Measurements from ENCODE around the gene ADK.

Gene ADK

GRCh38 chr10:74419958-74420375, 268.9 kb downstream of the ADK start:
- Histone ChIP-seq H3K27me3 (ENCODE audit: control insufficient read depth, insufficient read depth, low read length) (no peaks in the 10 kb centered on the region), H3K9me3 (ENCODE audit: control insufficient read depth, insufficient read depth, low read length) (no peaks in the 10 kb centered on the region), H3K4me1 (ENCODE audit: control insufficient read depth, insufficient read depth, low read length) (peaks cover 34% of the 10 kb centered on the region), H3K4me3 (ENCODE audit: low read depth, low read length) (no peak overlapping the region), H3K9ac (ENCODE audit: low read depth, low read length) (no peak overlapping the region), H3K36me3 (ENCODE audit: control insufficient read depth, insufficient read depth, low read length) (no peaks in the 10 kb centered on the region)

- no peak overlapping the region for H3K4me3 ChIP-seq (ENCODE audit: low read depth, low read length)
- no peak overlapping the region for H3K9ac ChIP-seq (ENCODE audit: low read depth, low read length)
Observed at GRCh38 chr10:74424565-74424964, 273.5 kb downstream of the ADK start.

GRCh38 chr10:74425456-74426001, 274.5 kb downstream of the ADK start:
- Histone ChIP-seq H3K36me3 (ENCODE audit: control insufficient read depth, insufficient read depth, low read length) (no peaks in the 10 kb centered on the region), H3K9me3 (ENCODE audit: control insufficient read depth, insufficient read depth, low read length) (no peaks in the 10 kb centered on the region), H3K4me1 (ENCODE audit: control insufficient read depth, insufficient read depth, low read length) (peaks cover 15% of the 10 kb centered on the region), H3K4me3 (ENCODE audit: low read depth, low read length) (no peak overlapping the region), H3K27me3 (ENCODE audit: control insufficient read depth, insufficient read depth, low read length) (no peaks in the 10 kb centered on the region), H3K9ac (ENCODE audit: low read depth, low read length) (no peak overlapping the region)

More at GRCh38 chr10:74424565-74424964, 273.5 kb downstream of the ADK start:
- Histone ChIP-seq H3K4me1 (ENCODE audit: control insufficient read depth, insufficient read depth, low read length) (peaks cover 20% of the 10 kb centered on the region), H3K9me3 (ENCODE audit: control insufficient read depth, insufficient read depth, low read length) (no peaks in the 10 kb centered on the region), H3K36me3 (ENCODE audit: control insufficient read depth, insufficient read depth, low read length) (no peaks in the 10 kb centered on the region), H3K27me3 (ENCODE audit: control insufficient read depth, insufficient read depth, low read length) (no peaks in the 10 kb centered on the region)

GRCh38 chr10:74431816-74432215, 280.8 kb downstream of the ADK start:
- no peaks in the 10 kb centered on the region for H3K27me3 ChIP-seq (ENCODE audit: control insufficient read depth, insufficient read depth, low read length)
- H3K9ac ChIP-seq (ENCODE audit: low read depth, low read length) = no peak overlapping the region
- H3K9me3 ChIP-seq (ENCODE audit: control insufficient read depth, insufficient read depth, low read length) = no peaks in the 10 kb centered on the region
- no peak overlapping the region for H3K4me3 ChIP-seq (ENCODE audit: low read depth, low read length)
- H3K4me1 ChIP-seq (ENCODE audit: control insufficient read depth, insufficient read depth, low read length) = peaks cover 2% of the 10 kb centered on the region
- H3K36me3 ChIP-seq (ENCODE audit: control insufficient read depth, insufficient read depth, low read length) = no peaks in the 10 kb centered on the region

- Histone ChIP-seq H3K9me3 (ENCODE audit: control insufficient read depth, insufficient read depth, low read length) (no peaks in the 10 kb centered on the region), H3K4me1 (ENCODE audit: control insufficient read depth, insufficient read depth, low read length) (peaks cover 2% of the 10 kb centered on the region), H3K36me3 (ENCODE audit: control insufficient read depth, insufficient read depth, low read length) (no peaks in the 10 kb centered on the region), H3K4me3 (ENCODE audit: low read depth, low read length) (no peak overlapping the region), H3K27me3 (ENCODE audit: control insufficient read depth, insufficient read depth, low read length) (no peaks in the 10 kb centered on the region), H3K9ac (ENCODE audit: low read depth, low read length) (no peak overlapping the region)
Observed at GRCh38 chr10:74432841-74433594, 282.0 kb downstream of the ADK start.

- Histone ChIP-seq H3K36me3 (ENCODE audit: control insufficient read depth, insufficient read depth, low read length) (no peaks in the 10 kb centered on the region), H3K4me1 (ENCODE audit: control insufficient read depth, insufficient read depth, low read length) (peaks cover 2% of the 10 kb centered on the region), H3K27me3 (ENCODE audit: control insufficient read depth, insufficient read depth, low read length) (no peaks in the 10 kb centered on the region), H3K9ac (ENCODE audit: low read depth, low read length) (no peak overlapping the region), H3K4me3 (ENCODE audit: low read depth, low read length) (no peak overlapping the region), H3K9me3 (ENCODE audit: control insufficient read depth, insufficient read depth, low read length) (no peaks in the 10 kb centered on the region)
Observed at GRCh38 chr10:74433595-74433956, 282.6 kb downstream of the ADK start.

GRCh38 chr10:74433993-74434392, 283.0 kb downstream of the ADK start:
- no peaks in the 10 kb centered on the region for H3K27me3 ChIP-seq (ENCODE audit: control insufficient read depth, insufficient read depth, low read length)
- H3K4me3 ChIP-seq (ENCODE audit: low read depth, low read length) = no peak overlapping the region
- H3K9ac ChIP-seq (ENCODE audit: low read depth, low read length) = no peak overlapping the region
- H3K36me3 ChIP-seq (ENCODE audit: control insufficient read depth, insufficient read depth, low read length) = no peaks in the 10 kb centered on the region
- peaks cover 2% of the 10 kb centered on the region for H3K4me1 ChIP-seq (ENCODE audit: control insufficient read depth, insufficient read depth, low read length)
- H3K9me3 ChIP-seq (ENCODE audit: control insufficient read depth, insufficient read depth, low read length) = no peaks in the 10 kb centered on the region

GRCh38 chr10:74434547-74434946, 283.5 kb downstream of the ADK start:
- H3K9ac ChIP-seq (ENCODE audit: low read depth, low read length) = no peak overlapping the region
- H3K4me1 ChIP-seq (ENCODE audit: control insufficient read depth, insufficient read depth, low read length) = peaks cover 2% of the 10 kb centered on the region
- H3K4me3 ChIP-seq (ENCODE audit: low read depth, low read length) = no peak overlapping the region
- no peaks in the 10 kb centered on the region for H3K36me3 ChIP-seq (ENCODE audit: control insufficient read depth, insufficient read depth, low read length)
- H3K9me3 ChIP-seq (ENCODE audit: control insufficient read depth, insufficient read depth, low read length) = no peaks in the 10 kb centered on the region
- no peaks in the 10 kb centered on the region for H3K27me3 ChIP-seq (ENCODE audit: control insufficient read depth, insufficient read depth, low read length)

- no peak overlapping the region for H3K4me3 ChIP-seq (ENCODE audit: low read depth, low read length)
- peaks cover 2% of the 10 kb centered on the region for H3K4me1 ChIP-seq (ENCODE audit: control insufficient read depth, insufficient read depth, low read length)
- H3K9me3 ChIP-seq (ENCODE audit: control insufficient read depth, insufficient read depth, low read length) = no peaks in the 10 kb centered on the region
- H3K9ac ChIP-seq (ENCODE audit: low read depth, low read length) = no peak overlapping the region
- no peaks in the 10 kb centered on the region for H3K36me3 ChIP-seq (ENCODE audit: control insufficient read depth, insufficient read depth, low read length)
- H3K27me3 ChIP-seq (ENCODE audit: control insufficient read depth, insufficient read depth, low read length) = no peaks in the 10 kb centered on the region
Observed at GRCh38 chr10:74436523-74437170, 285.6 kb downstream of the ADK start.

- H3K27me3 ChIP-seq (ENCODE audit: control insufficient read depth, insufficient read depth, low read length) = no peaks in the 10 kb centered on the region
- H3K4me1 ChIP-seq (ENCODE audit: control insufficient read depth, insufficient read depth, low read length) = peaks cover 2% of the 10 kb centered on the region
- H3K9me3 ChIP-seq (ENCODE audit: control insufficient read depth, insufficient read depth, low read length) = no peaks in the 10 kb centered on the region
- H3K36me3 ChIP-seq (ENCODE audit: control insufficient read depth, insufficient read depth, low read length) = no peaks in the 10 kb centered on the region
- no peak overlapping the region for H3K9ac ChIP-seq (ENCODE audit: low read depth, low read length)
- no peak overlapping the region for H3K4me3 ChIP-seq (ENCODE audit: low read depth, low read length)
Observed at GRCh38 chr10:74437822-74438221, 286.8 kb downstream of the ADK start.

- Histone ChIP-seq H3K9ac (ENCODE audit: low read depth, low read length) (no peak overlapping the region), H3K9me3 (ENCODE audit: control insufficient read depth, insufficient read depth, low read length) (no peaks in the 10 kb centered on the region), H3K4me1 (ENCODE audit: control insufficient read depth, insufficient read depth, low read length) (peaks cover 2% of the 10 kb centered on the region), H3K27me3 (ENCODE audit: control insufficient read depth, insufficient read depth, low read length) (no peaks in the 10 kb centered on the region), H3K4me3 (ENCODE audit: low read depth, low read length) (no peak overlapping the region), H3K36me3 (ENCODE audit: control insufficient read depth, insufficient read depth, low read length) (no peaks in the 10 kb centered on the region)
Observed at GRCh38 chr10:74439213-74439612, 288.2 kb downstream of the ADK start.

- Histone ChIP-seq H3K9ac (ENCODE audit: low read depth, low read length) (no peak overlapping the region), H3K4me3 (ENCODE audit: low read depth, low read length) (no peak overlapping the region), H3K27me3 (ENCODE audit: control insufficient read depth, insufficient read depth, low read length) (no peaks in the 10 kb centered on the region), H3K4me1 (ENCODE audit: control insufficient read depth, insufficient read depth, low read length) (no peaks in the 10 kb centered on the region), H3K9me3 (ENCODE audit: control insufficient read depth, insufficient read depth, low read length) (no peaks in the 10 kb centered on the region), H3K36me3 (ENCODE audit: control insufficient read depth, insufficient read depth, low read length) (no peaks in the 10 kb centered on the region)
Observed at GRCh38 chr10:74445493-74445892, 294.5 kb downstream of the ADK start.

Measured in iPS-15b (cell line).